Measurements from ENCODE around the gene SASH3.

SASH3 gene

GRCh38 chrX:129833153-129833990 is 53.6 kb downstream of the SASH3 start:
- Histone ChIP-seq H3K9me3 (ENCODE audit: control insufficient read depth, low read length) (no peaks in the 10 kb centered on the region), H3K4me3 (ENCODE audit: insufficient read depth, low read depth, low read length) (no peak overlapping the region), H3K27me3 (ENCODE audit: control insufficient read depth, insufficient read depth, low read length, poor library complexity, severe bottlenecking) (no peaks in the 10 kb centered on the region), H3K36me3 (ENCODE audit: control insufficient read depth, insufficient read depth, low read length) (peaks cover 5% of the 10 kb centered on the region), H3K4me1 (ENCODE audit: control insufficient read depth, insufficient read depth, low read length) (no peaks in the 10 kb centered on the region), H3K27ac (ENCODE audit: insufficient read depth, low read depth, low read length, poor library complexity, severe bottlenecking) (no peak overlapping the region)
- 93 to 95% methylated on average over 4 to 5 of the region's 5 CpGs for WGBS, 2 experiments

GRCh38 chrX:129836827-129837226 is 57.1 kb downstream of the SASH3 start:
- Histone ChIP-seq H3K4me1 (ENCODE audit: control insufficient read depth, insufficient read depth, low read length) (no peaks in the 10 kb centered on the region), H3K9me3 (ENCODE audit: control insufficient read depth, low read length) (no peaks in the 10 kb centered on the region), H3K4me3 (ENCODE audit: insufficient read depth, low read depth, low read length) (no peak overlapping the region), H3K36me3 (ENCODE audit: control insufficient read depth, insufficient read depth, low read length) (no peaks in the 10 kb centered on the region), H3K27ac (ENCODE audit: insufficient read depth, low read depth, low read length, poor library complexity, severe bottlenecking) (no peak overlapping the region), H3K27me3 (ENCODE audit: control insufficient read depth, insufficient read depth, low read length, poor library complexity, severe bottlenecking) (no peaks in the 10 kb centered on the region)
- WGBS, 2 experiments, result 96 to 98% methylated on average over 3 of the region's 3 CpGs

- Histone ChIP-seq H3K27me3 (ENCODE audit: control insufficient read depth, insufficient read depth, low read length, poor library complexity, severe bottlenecking) (no peaks in the 10 kb centered on the region), H3K4me3 (ENCODE audit: insufficient read depth, low read depth, low read length) (no peak overlapping the region), H3K4me1 (ENCODE audit: control insufficient read depth, insufficient read depth, low read length) (no peaks in the 10 kb centered on the region), H3K36me3 (ENCODE audit: control insufficient read depth, insufficient read depth, low read length) (no peaks in the 10 kb centered on the region), H3K27ac (ENCODE audit: insufficient read depth, low read depth, low read length, poor library complexity, severe bottlenecking) (no peak overlapping the region), H3K9me3 (ENCODE audit: control insufficient read depth, low read length) (no peaks in the 10 kb centered on the region)
- 65 to 74% methylated on average over 5 of the region's 5 CpGs for WGBS, 2 experiments
Observed at GRCh38 chrX:129840344-129840743, 60.6 kb downstream of the SASH3 start.

- no peak overlapping the region for H3K27ac ChIP-seq (ENCODE audit: insufficient read depth, low read depth, low read length, poor library complexity, severe bottlenecking)
- H3K9me3 ChIP-seq (ENCODE audit: control insufficient read depth, low read length), result no peaks in the 10 kb centered on the region
- 13 to 14% methylated on average over 16 to 17 of the region's 17 CpGs for WGBS, 2 experiments
- H3K4me3 ChIP-seq (ENCODE audit: insufficient read depth, low read depth, low read length), result peak overlapping the region; percentile 65
- no peaks in the 10 kb centered on the region for H3K27me3 ChIP-seq (ENCODE audit: control insufficient read depth, insufficient read depth, low read length, poor library complexity, severe bottlenecking)
- no peaks in the 10 kb centered on the region for H3K36me3 ChIP-seq (ENCODE audit: control insufficient read depth, insufficient read depth, low read length)
- no peaks in the 10 kb centered on the region for H3K4me1 ChIP-seq (ENCODE audit: control insufficient read depth, insufficient read depth, low read length)
Observed at GRCh38 chrX:129842510-129843208, 62.9 kb downstream of the SASH3 start.

GRCh38 chrX:129843209-129843458 is 63.4 kb downstream of the SASH3 start:
- Histone ChIP-seq H3K4me3 (ENCODE audit: insufficient read depth, low read depth, low read length) (peak overlapping the region; percentile 65), H3K9me3 (ENCODE audit: control insufficient read depth, low read length) (no peaks in the 10 kb centered on the region), H3K4me1 (ENCODE audit: control insufficient read depth, insufficient read depth, low read length) (no peaks in the 10 kb centered on the region), H3K27me3 (ENCODE audit: control insufficient read depth, insufficient read depth, low read length, poor library complexity, severe bottlenecking) (no peaks in the 10 kb centered on the region), H3K36me3 (ENCODE audit: control insufficient read depth, insufficient read depth, low read length) (no peaks in the 10 kb centered on the region), H3K27ac (ENCODE audit: insufficient read depth, low read depth, low read length, poor library complexity, severe bottlenecking) (peak overlapping the region; percentile 44)
- 0% methylated on average over 23 of the region's 23 CpGs for WGBS, 2 experiments

- H3K27ac ChIP-seq (ENCODE audit: insufficient read depth, low read depth, low read length, poor library complexity, severe bottlenecking), result peak within 1 kb of the TSS; percentile 44
- H3K27me3 ChIP-seq (ENCODE audit: control insufficient read depth, insufficient read depth, low read length, poor library complexity, severe bottlenecking), result no peaks in the 10 kb centered on the region
- H3K4me3 ChIP-seq (ENCODE audit: insufficient read depth, low read depth, low read length), result peak within 1 kb of the TSS; percentile 65
- no peaks in the 10 kb centered on the region for H3K9me3 ChIP-seq (ENCODE audit: control insufficient read depth, low read length)
- no peaks in the 10 kb centered on the region for H3K36me3 ChIP-seq (ENCODE audit: control insufficient read depth, insufficient read depth, low read length)
- 0 to 1% methylated on average over 65 to 72 of the region's 72 CpGs for WGBS, 2 experiments
- H3K4me1 ChIP-seq (ENCODE audit: control insufficient read depth, insufficient read depth, low read length), result no peaks in the 10 kb centered on the region
Observed at GRCh38 chrX:129843459-129844306, 63.9 kb downstream of the SASH3 start, which contains the start of gene ZDHHC9. TSS of gene ZDHHC9 (minus strand) at chrX:129843886. CDS start at chrX:129841945, 1,941 bp downstream.

Measured in ectodermal cell (in vitro differentiated cells).